Smooth muscle cell (in vitro differentiated cells): ENCODE results near the gene NOS1AP. TPM values are rescaled to one million over a fixed set of nuclear protein-coding genes. Genes with fewer than 3 reads are reported as not detected.

Experiments
- DNase-seq: peaks from one replicate; lab custom pipeline; 2025; ENCODE audit not compliant: unreplicated experiment; lab: John Stamatoyannopoulos, UW
- H2AFZ ChIP-seq: fragments of 200-600 bp; sonication (generic); 2 replicates; pipeline ENCODE4 v1.6.0; 2016; ENCODE audit warnings: antibody characterized with exemption, low read depth, mild to moderate bottlenecking
- H3F3A ChIP-seq: fragments of 200-600 bp; sonication (generic); 2 replicates; pipeline ENCODE4 v1.6.0; 2017; ENCODE audit warnings: antibody characterized with exemption, low read depth
- H3K27ac ChIP-seq: fragments of 200-600 bp; sonication (generic); 2 replicates; pipeline ENCODE4 v1.5.1; 2016; ENCODE audit warnings: low read depth, mild to moderate bottlenecking
- H3K27me3 ChIP-seq: fragments of 200-600 bp; sonication (generic); 2 replicates; pipeline ENCODE4 v1.6.1; 2016; ENCODE audit warnings: low read depth, mild to moderate bottlenecking
- H3K36me3 ChIP-seq: fragments of 200-600 bp; sonication (generic); 2 replicates; pipeline ENCODE4 v1.5.1; 2016; ENCODE audit warnings: low read depth
- H3K4me1 ChIP-seq: fragments of 200-600 bp; sonication (generic); 2 replicates; pipeline ENCODE4 v1.5.1; 2016; ENCODE audit warnings: low read depth
- H3K4me2 ChIP-seq: fragments of 200-600 bp; sonication (generic); 2 replicates; pipeline ENCODE4 v1.6.0; 2016; ENCODE audit warnings: mild to moderate bottlenecking
- H3K4me3 ChIP-seq: fragments of 200-600 bp; sonication (generic); 2 replicates; pipeline ENCODE4 v1.5.1; 2016; ENCODE audit warnings: mild to moderate bottlenecking
- H3K79me2 ChIP-seq: fragments of 200-600 bp; sonication (generic); 2 replicates; pipeline ENCODE4 v1.6.0; 2016; ENCODE audit warnings: low read depth, mild to moderate bottlenecking
- H3K9ac ChIP-seq: fragments of 200-600 bp; sonication (generic); 2 replicates; pipeline ENCODE4 v1.6.0; 2016; ENCODE audit warnings: low read depth
- H3K9me3 ChIP-seq: fragments of 200-600 bp; sonication (generic); replicated peaks from 2 replicates; pipeline ENCODE4 v1.5.1; 2016; ENCODE audit warnings: low read depth
- H4K20me1 ChIP-seq: fragments of 200-600 bp; sonication (generic); 2 replicates; pipeline ENCODE4 v1.6.0; 2016; ENCODE audit warnings: low read depth
- WGBS: methylation state at CpG from one replicate; pipeline ENCODE4 v1.1.7; 2016; ENCODE audit warnings: low lambda C conversion rate; 5-methylcytosine and 5-hydroxymethylcytosine counted together
- polyA plus RNA-seq: library from polyadenylated mRNA; unstranded; fragments of >200 nt; fragmentation: Nextera tagmentation; extraction: Ambion mirVana; gene quantifications from 2 replicates; pipeline ENCODE4 v1.2.1, GENCODE V29; 2016
- total RNA-seq: library from RNA; depleted of rRNA; stranded (reverse); fragments of >200 nt; gene quantifications from 2 replicates; pipeline ENCODE4 v1.2.3, GENCODE V29; 2014
- TF ChIP-seq, protein P1 (sequence below): fragments of 200-600 bp; sonication (generic); IDR thresholded peaks from 2 replicates; pipeline ENCODE4 v1.5.1; 2017; ENCODE audit warnings: borderline replicate concordance, mild to moderate bottlenecking, antibody characterized with exemption; ENCODE audit not compliant: insufficient read depth, poor library complexity, severe bottlenecking

NOS1AP gene
- total and polyA plus RNA-seq, 2 experiments from 2014 or later, result 0.54 to 0.80 TPM

DNA sequence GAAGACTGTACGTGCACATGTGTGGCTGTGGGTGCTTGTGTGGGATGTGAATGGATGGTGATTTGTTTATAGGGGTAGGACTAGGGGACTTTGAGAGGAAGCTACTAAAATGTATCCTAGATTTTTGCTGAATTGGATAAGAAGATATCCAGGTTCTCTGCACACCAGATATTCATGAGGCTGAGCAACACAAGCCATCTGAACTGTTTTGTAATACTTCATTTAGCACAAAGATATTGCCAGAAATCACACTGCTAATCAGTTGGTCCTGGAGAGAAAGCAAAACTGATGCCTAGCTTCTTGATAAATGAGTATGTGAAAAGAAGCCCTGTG, 135.3 kb downstream of the NOS1AP start:
- H4K20me1 ChIP-seq, result no peaks in the 10 kb centered on the region
- H3K36me3 ChIP-seq, result no peaks in the 10 kb centered on the region
- no peak overlapping the region for H3K4me3 ChIP-seq
- 35% methylated on average over 1 of the region's 1 CpG for WGBS
- no peak overlapping the region for H3K27ac ChIP-seq
- H2AFZ ChIP-seq, result no peak overlapping the region
- no peak overlapping the region for H3K4me2 ChIP-seq
- TF ChIP-seq, protein P1, sequence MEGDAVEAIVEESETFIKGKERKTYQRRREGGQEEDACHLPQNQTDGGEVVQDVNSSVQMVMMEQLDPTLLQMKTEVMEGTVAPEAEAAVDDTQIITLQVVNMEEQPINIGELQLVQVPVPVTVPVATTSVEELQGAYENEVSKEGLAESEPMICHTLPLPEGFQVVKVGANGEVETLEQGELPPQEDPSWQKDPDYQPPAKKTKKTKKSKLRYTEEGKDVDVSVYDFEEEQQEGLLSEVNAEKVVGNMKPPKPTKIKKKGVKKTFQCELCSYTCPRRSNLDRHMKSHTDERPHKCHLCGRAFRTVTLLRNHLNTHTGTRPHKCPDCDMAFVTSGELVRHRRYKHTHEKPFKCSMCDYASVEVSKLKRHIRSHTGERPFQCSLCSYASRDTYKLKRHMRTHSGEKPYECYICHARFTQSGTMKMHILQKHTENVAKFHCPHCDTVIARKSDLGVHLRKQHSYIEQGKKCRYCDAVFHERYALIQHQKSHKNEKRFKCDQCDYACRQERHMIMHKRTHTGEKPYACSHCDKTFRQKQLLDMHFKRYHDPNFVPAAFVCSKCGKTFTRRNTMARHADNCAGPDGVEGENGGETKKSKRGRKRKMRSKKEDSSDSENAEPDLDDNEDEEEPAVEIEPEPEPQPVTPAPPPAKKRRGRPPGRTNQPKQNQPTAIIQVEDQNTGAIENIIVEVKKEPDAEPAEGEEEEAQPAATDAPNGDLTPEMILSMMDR, result no peak
- no peak overlapping the region for H3K9ac ChIP-seq
- H3K4me1 ChIP-seq, result no peaks in the 10 kb centered on the region
- H3K9me3 ChIP-seq, result no peaks in the 10 kb centered on the region
- H3F3A ChIP-seq, result peaks cover 5% of the 10 kb centered on the region
- no peaks in the 10 kb centered on the region for H3K27me3 ChIP-seq
- H3K79me2 ChIP-seq, result no peaks in the 10 kb centered on the region
- DNase-seq, result no peak

DNA sequence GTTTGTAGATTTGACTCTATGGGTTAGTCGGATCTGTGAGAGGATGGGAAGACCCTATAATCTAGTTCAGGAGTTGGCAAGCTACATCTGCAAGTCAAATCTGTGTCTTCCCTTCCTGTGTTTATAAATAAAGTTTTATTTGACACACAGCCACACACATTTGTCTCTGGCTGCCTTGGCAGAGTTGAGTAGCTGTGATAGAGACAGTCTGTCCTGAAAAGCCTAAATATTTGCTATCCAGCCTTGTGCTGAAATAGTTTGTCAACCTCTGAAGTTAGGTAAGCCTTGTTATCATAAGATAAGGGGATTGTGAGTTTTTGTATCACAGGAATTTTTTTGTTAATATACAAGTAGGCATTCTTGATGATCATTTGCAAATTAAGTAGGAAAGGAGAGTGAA, 136.8 kb downstream of the NOS1AP start:
- Histone ChIP-seq H3K4me1 (peaks cover 7% of the 10 kb centered on the region), H4K20me1 (no peaks in the 10 kb centered on the region), H3K36me3 (no peaks in the 10 kb centered on the region), H3K4me2 (no peak overlapping the region), H2AFZ (no peak overlapping the region), H3K27me3 (no peaks in the 10 kb centered on the region), H3F3A (peaks cover 5% of the 10 kb centered on the region), H3K4me3 (no peak overlapping the region), H3K9me3 (no peaks in the 10 kb centered on the region), H3K27ac (no peak overlapping the region), H3K9ac (no peak overlapping the region), H3K79me2 (no peaks in the 10 kb centered on the region)
- DNase-seq, result no peak
- 88% methylated on average over 1 of the region's 1 CpG for WGBS
- TF ChIP-seq, protein P1, result no peak

DNA sequence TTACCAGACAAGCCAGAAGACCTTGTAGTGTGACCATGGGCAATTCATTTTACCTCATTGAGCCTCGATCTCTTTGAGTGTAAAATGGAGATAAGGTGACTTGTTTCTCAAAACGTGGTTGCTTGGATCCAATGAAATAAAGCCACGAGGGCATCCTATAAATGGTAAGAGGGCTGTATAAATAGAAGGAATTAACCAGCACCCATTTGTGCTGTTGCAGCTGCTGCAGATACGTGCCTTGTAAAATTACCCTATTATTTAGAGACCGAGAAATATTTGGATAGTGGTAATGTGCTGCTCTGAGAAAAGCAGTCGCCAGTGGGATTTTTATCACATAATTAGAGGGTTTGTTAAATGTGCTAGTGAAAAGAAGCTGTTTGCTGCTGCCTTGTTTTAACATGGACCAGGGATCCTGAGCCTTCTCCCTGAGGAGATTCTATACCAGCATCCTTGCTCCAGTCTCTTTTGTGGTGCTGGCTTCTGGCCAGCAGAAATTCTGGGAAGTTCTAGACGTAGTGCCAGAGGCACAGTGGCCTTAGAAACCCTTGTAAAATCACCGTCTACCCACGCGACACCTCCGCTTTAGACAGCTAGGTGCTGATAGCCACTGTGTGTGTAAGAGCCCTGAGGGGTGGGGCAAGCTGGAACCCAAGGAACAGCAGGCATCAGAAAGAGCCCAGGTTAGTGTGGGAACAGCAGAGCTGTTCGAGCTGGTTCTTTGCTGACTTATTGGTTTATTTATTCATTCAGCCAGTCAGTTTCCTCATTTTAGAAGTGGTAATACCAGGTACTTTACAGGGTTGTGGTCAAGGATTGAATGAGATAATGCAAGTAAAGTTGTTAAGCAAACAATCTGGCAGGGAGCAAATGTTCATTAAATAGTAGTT, 137.5 kb downstream of the NOS1AP start:
- no peak overlapping the region for H3K27ac ChIP-seq

More for the DNA sequence above, 137.5 kb downstream of the NOS1AP start:
- Histone ChIP-seq H3F3A (peaks cover 5% of the 10 kb centered on the region), H2AFZ (no peak overlapping the region), H3K4me1 (peaks cover 12% of the 10 kb centered on the region), H3K27me3 (no peaks in the 10 kb centered on the region), H3K79me2 (no peaks in the 10 kb centered on the region), H3K36me3 (no peaks in the 10 kb centered on the region), H4K20me1 (no peaks in the 10 kb centered on the region), H3K9ac (no peak overlapping the region), H3K4me2 (peak overlapping the region; percentile 41), H3K4me3 (no peak overlapping the region), H3K9me3 (no peaks in the 10 kb centered on the region)
- no peak for DNase-seq
- TF ChIP-seq, protein P1, result no peak
- WGBS, result 21% methylated on average over 12 of the region's 12 CpGs
